SU-DHL-6 (cell line): ENCODE results near the gene PUS1.
A peak's percentile ranks its signal among the peaks of the same experiment; 100 is the strongest.
"Not testable (repeated sequence)": the region's sequence is repeated elsewhere in the genome, so short reads cannot be mapped to it uniquely, and the experiment has no call there.

Source experiments
- H2AFZ ChIP-seq: fragments of 200-600 bp; sonication (generic); 2 replicates; pipeline ENCODE4 v1.6.1; 2014; ENCODE audit warnings: low read depth, mild to moderate bottlenecking, moderate library complexity, mixed read lengths, antibody characterized with exemption, low read length; ENCODE audit not compliant: severe bottlenecking
- H3F3A ChIP-seq: fragments of 200-600 bp; shearing (Covaris generic); 2 replicates; pipeline ENCODE4 v1.6.0; 2016; ENCODE audit warnings: antibody characterized with exemption, mild to moderate bottlenecking; ENCODE audit not compliant: insufficient read depth
- H3K27ac ChIP-seq: fragments of 200-600 bp; sonication (generic); 2 replicates; pipeline ENCODE4 v1.5.1; 2016; ENCODE audit warnings: low read depth, mild to moderate bottlenecking, low read length, moderate library complexity, mixed read lengths
- H3K27me3 ChIP-seq: fragments of 200-600 bp; sonication (generic), shearing (Covaris generic); 2 replicates; pipeline ENCODE4 v1.6.0; 2014; ENCODE audit warnings: mild to moderate bottlenecking, low read length
- H3K36me3 ChIP-seq: fragments of 200-600 bp; sonication (generic); 2 replicates; pipeline ENCODE4 v1.6.1; 2014; ENCODE audit warnings: mild to moderate bottlenecking, low read length, mixed read lengths
- H3K4me2 ChIP-seq: fragments of 300-600, 200-600 bp; shearing (Covaris generic), sonication (generic); 2 replicates; pipeline ENCODE4 v1.6.0; 2014; ENCODE audit warnings: low read length, low read depth, mild to moderate bottlenecking; ENCODE audit not compliant: poor library complexity, severe bottlenecking
- H3K4me3 ChIP-seq: fragments of 200-600 bp; sonication (generic); 2 replicates; pipeline ENCODE4 v1.5.1; 2014; ENCODE audit warnings: antibody characterized with exemption, low read length, mild to moderate bottlenecking, mixed read lengths; ENCODE audit not compliant: insufficient read depth, poor library complexity, severe bottlenecking
- H3K79me2 ChIP-seq: fragments of 200-600 bp; sonication (generic); 2 replicates; pipeline ENCODE4 v1.6.1; 2014; ENCODE audit warnings: mild to moderate bottlenecking, low read length, moderate library complexity; ENCODE audit not compliant: insufficient read depth
- H3K9ac ChIP-seq: fragments of 200-600 bp; sonication (generic); 2 replicates; pipeline ENCODE4 v1.7.0; 2014; ENCODE audit warnings: mild to moderate bottlenecking, low read length
- H3K9me2 ChIP-seq: fragments of 200-600 bp; sonication (generic); replicated peaks from 2 replicates; pipeline ENCODE4 v1.6.1; 2014; ENCODE audit warnings: low read length; ENCODE audit not compliant: insufficient read depth
- H3K9me3 ChIP-seq: fragments of 200-600 bp; sonication (generic); 2 replicates; pipeline ENCODE4 v1.6.1; 2014; ENCODE audit warnings: low read length, mixed read lengths; ENCODE audit not compliant: insufficient read depth
- H4K20me1 ChIP-seq: fragments of 200-600 bp; sonication (generic); 2 replicates; pipeline ENCODE4 v1.6.1; 2014; ENCODE audit warnings: low read depth, mild to moderate bottlenecking, antibody characterized with exemption, low read length, moderate library complexity, mixed read lengths
- EZH2phosphoT487 ChIP-seq: fragments of 200-600 bp; sonication (generic), shearing (Covaris generic); conservative IDR thresholded peaks from 2 replicates; pipeline ENCODE4 v1.6.1; 2018; ENCODE audit warnings: mild to moderate bottlenecking, antibody characterized with exemption, low read length, moderate library complexity, mixed read lengths
- TF ChIP-seq, protein P1 (sequence below): fragments of 200-600 bp; sonication (generic); IDR thresholded peaks from one replicate; pipeline ENCODE4 v1.5.1; 2017; ENCODE audit warnings: antibody characterized with exemption, mild to moderate bottlenecking, low read length, moderate library complexity; ENCODE audit not compliant: insufficient read depth, poor library complexity, severe bottlenecking

PUS1 gene

GRCh38 chr12:131950182-131950913, 21.3 kb downstream of the PUS1 start:
- Histone ChIP-seq H3K9me2 (no peaks in the 10 kb centered on the region), H3K36me3 (no peaks in the 10 kb centered on the region), H3K27ac (peak overlapping the region; percentile 63), H2AFZ (peak overlapping the region; percentile 40), H3F3A (peaks cover 13% of the 10 kb centered on the region; the same call in 1 of the 2 replicates), H3K4me3 (peak overlapping the region; percentile 80), H3K9me3 (no peaks in the 10 kb centered on the region), H3K79me2 (peaks cover 51% of the 10 kb centered on the region), H3K27me3 (no peaks in the 10 kb centered on the region), H4K20me1 (no peaks in the 10 kb centered on the region), H3K4me2 (peak overlapping the region; percentile 79), H3K9ac (peak overlapping the region; percentile 98)
- TF ChIP-seq, protein P1, sequence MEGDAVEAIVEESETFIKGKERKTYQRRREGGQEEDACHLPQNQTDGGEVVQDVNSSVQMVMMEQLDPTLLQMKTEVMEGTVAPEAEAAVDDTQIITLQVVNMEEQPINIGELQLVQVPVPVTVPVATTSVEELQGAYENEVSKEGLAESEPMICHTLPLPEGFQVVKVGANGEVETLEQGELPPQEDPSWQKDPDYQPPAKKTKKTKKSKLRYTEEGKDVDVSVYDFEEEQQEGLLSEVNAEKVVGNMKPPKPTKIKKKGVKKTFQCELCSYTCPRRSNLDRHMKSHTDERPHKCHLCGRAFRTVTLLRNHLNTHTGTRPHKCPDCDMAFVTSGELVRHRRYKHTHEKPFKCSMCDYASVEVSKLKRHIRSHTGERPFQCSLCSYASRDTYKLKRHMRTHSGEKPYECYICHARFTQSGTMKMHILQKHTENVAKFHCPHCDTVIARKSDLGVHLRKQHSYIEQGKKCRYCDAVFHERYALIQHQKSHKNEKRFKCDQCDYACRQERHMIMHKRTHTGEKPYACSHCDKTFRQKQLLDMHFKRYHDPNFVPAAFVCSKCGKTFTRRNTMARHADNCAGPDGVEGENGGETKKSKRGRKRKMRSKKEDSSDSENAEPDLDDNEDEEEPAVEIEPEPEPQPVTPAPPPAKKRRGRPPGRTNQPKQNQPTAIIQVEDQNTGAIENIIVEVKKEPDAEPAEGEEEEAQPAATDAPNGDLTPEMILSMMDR, result no peak
- no peak for TF ChIP-seq EZH2phosphoT487

DNA sequence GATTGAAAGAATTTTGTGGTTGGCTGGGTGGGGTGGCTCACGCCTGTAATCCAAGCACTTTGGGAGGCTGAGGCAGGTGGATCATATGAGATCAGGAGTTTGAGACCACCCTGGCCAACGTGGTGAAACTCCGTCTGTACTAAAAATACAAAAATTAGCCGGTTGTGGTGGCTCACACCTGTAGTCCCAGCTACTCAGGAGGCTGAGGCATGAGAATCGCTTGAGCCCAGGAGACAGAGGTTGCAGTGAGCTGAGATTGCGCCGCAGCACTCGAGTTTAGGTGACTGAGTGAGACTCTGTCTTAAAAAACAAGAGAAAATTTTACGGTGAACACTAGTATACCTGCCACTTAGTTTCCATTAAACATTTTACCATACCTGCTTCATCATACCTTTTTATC, 24.7 kb downstream of the PUS1 start:
- not testable (repeated sequence) for H3K9ac ChIP-seq, H3K36me3 ChIP-seq, H4K20me1 ChIP-seq, H3K9me2 ChIP-seq, H3K4me2 ChIP-seq, H3K9me3 ChIP-seq, H3K27ac ChIP-seq, H3F3A ChIP-seq, H3K27me3 ChIP-seq, H3K4me3 ChIP-seq, H2AFZ ChIP-seq
- H3K79me2 ChIP-seq, result peaks cover 85% of the 10 kb centered on the region

GRCh38 chr12:131954460-131954859, 25.4 kb downstream of the PUS1 start:
- not testable (repeated sequence) for H4K20me1 ChIP-seq, H3F3A ChIP-seq, H3K27me3 ChIP-seq, H3K9ac ChIP-seq, H3K4me3 ChIP-seq, H3K4me2 ChIP-seq, H3K9me2 ChIP-seq, H3K9me3 ChIP-seq, H2AFZ ChIP-seq, H3K36me3 ChIP-seq, H3K27ac ChIP-seq
- peaks cover 92% of the 10 kb centered on the region for H3K79me2 ChIP-seq

DNA sequence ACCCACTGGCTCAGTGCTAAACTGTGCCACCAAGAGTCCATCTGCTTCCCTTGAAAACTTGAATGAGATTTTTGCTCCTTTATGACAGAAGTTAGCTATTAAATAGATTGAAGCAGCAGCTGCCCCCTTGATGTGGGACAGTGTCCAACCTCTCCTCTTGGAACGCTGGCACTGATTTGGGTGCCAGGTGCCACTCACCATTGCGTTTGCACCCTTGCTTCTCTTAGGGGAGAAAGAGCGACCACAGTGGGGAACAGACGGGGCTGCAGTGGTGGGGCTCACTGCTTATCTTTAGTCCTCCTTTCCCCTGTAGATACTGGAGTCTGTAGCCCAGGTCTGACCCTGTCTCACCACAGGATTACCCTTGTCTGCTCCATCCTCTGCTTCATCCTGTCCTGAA, 30.0 kb downstream of the PUS1 start:
- no peak overlapping the region for H2AFZ ChIP-seq
- no peak overlapping the region for H3K4me3 ChIP-seq
- H3K4me2 ChIP-seq, result no peak overlapping the region
- H3F3A ChIP-seq, result no peaks in the 10 kb centered on the region
- no peaks in the 10 kb centered on the region for H3K27me3 ChIP-seq
- no peaks in the 10 kb centered on the region for H3K9me3 ChIP-seq
- H3K79me2 ChIP-seq, result peaks cover 82% of the 10 kb centered on the region
- H3K9ac ChIP-seq, result no peak overlapping the region
- H3K36me3 ChIP-seq, result no peaks in the 10 kb centered on the region
- H4K20me1 ChIP-seq, result peaks cover 11% of the 10 kb centered on the region; the same call in 1 of the 2 replicates
- TF ChIP-seq, protein P1, result no peak
- no peak for TF ChIP-seq EZH2phosphoT487
- no peak overlapping the region for H3K27ac ChIP-seq
- H3K9me2 ChIP-seq, result no peaks in the 10 kb centered on the region
